Spleen (tissue), 11 donors: ENCODE data around the gene CCDC87. TPM values are rescaled to one million over a fixed set of nuclear protein-coding genes. Genes with fewer than 3 reads are reported as not detected.

Source experiments
- DNase-seq: peaks from one replicate; pipeline ENCODE4 v3.0.0-alpha.2; 2020
- H3K27ac ChIP-seq, 8 donors: fragments of 200-600 bp; sonication (generic) in 7 of 8; 1 replicate in 4 of 8; 2 replicates in 4 of 8; pipeline versions ENCODE4 v1.5.0 to v1.8.0; 2016 to 2021; ENCODE audit warnings: inconsistent platforms in 4 of 8, mild to moderate bottlenecking in 4 of 8, moderate library complexity in 1 of 8
- H3K27me3 ChIP-seq, 7 donors: fragments of 200-600 bp; sonication (generic) in 6 of 7; replicated peaks in 1 of 7; 1 replicate in 4 of 7; 2 replicates in 3 of 7; pipeline versions ENCODE4 v1.5.0 to v1.8.0; 2016 to 2021; ENCODE audit warnings: inconsistent platforms in 3 of 7, mild to moderate bottlenecking in 1 of 7
- H3K36me3 ChIP-seq, 6 donors: fragments of 200-600 bp; sonication (generic) in 5 of 6; 1 replicate in 4 of 6; 2 replicates in 2 of 6; pipeline versions ENCODE4 v1.5.0 to v1.8.0; 2016 to 2021; ENCODE audit warnings: inconsistent platforms in 2 of 6
- H3K4me1 ChIP-seq, 6 donors: fragments of 200-600 bp; sonication (generic) in 5 of 6; 1 replicate in 3 of 6; 2 replicates in 3 of 6; pipeline versions ENCODE4 v1.5.0 to v1.8.0; 2016 to 2021; ENCODE audit warnings: inconsistent platforms in 3 of 6
- H3K4me3 ChIP-seq, 8 donors: fragments of 200-600 bp; sonication (generic) in 7 of 8; 1 replicate in 4 of 8; 2 replicates in 4 of 8; pipeline versions ENCODE4 v1.5.0 to v1.8.0; 2016 to 2021; ENCODE audit warnings: inconsistent platforms in 4 of 8, mild to moderate bottlenecking in 4 of 8, moderate library complexity in 2 of 8
- H3K9me3 ChIP-seq, 8 donors: fragments of 200-600 bp; sonication (generic) in 7 of 8; 1 replicate in 4 of 8; 2 replicates in 4 of 8; pipeline versions ENCODE4 v1.5.0 to v1.8.0; 2016 to 2021; ENCODE audit warnings: inconsistent platforms in 4 of 8
- CTCF ChIP-seq, 11 experiments: fragments of 200-600 bp in 7 of 11; fragments of 450-650 bp in 4 of 11; sonication (generic) in 4 of 11; IDR thresholded peaks in 8 of 11; conservative IDR thresholded peaks in 3 of 11; 1 replicate in 7 of 11; 2 replicates in 4 of 11; pipeline versions ENCODE4 v1.4.0 to v1.8.0; 2016 to 2021; ENCODE audit warnings: antibody characterized with exemption in 11 of 11, inconsistent platforms in 4 of 11, mild to moderate bottlenecking in 1 of 11
- POLR2A ChIP-seq, 3 donors: fragments of 450-650 bp; IDR thresholded peaks; one replicate each; pipeline ENCODE4 v1.5.1; 2017; ENCODE audit warnings: antibody characterized with exemption in 3 of 3, mild to moderate bottlenecking in 1 of 3
- POLR2AphosphoS5 ChIP-seq, 3 donors: sonication (generic); formaldehyde crosslinking; IDR thresholded peaks; one replicate each; pipeline ENCODE4 v1.5.1; 2017; ENCODE audit warnings: antibody characterized with exemption in 3 of 3
- WGBS, 5 donors: extraction: QIAGEN DNeasy Blood & Tissue Kit in 3 of 5; methylation state at CpG; one replicate each; pipeline versions ENCODE4 v1.1.5 to v1.1.7; 2013 to 2018; 5-methylcytosine and 5-hydroxymethylcytosine counted together
- intact Hi-C: fragments of 100-400 bp; cut with DNase I; formaldehyde crosslinking; loops from one replicate; pipeline ENCODE4 v1.15.0; 2023; ENCODE audit warnings: low total_unique reads
- polyA plus RNA-seq, 3 donors: library from polyadenylated mRNA; stranded (reverse); fragments of 200-250 nt; gene quantifications; one replicate each; pipeline ENCODE4 v1.2.1, GENCODE V29; 2013
- total RNA-seq, 7 donors: library from RNA; depleted of rRNA in 3 of 7; stranded (reverse); fragments of >200 nt in 3 of 7; fragmentation: NEBNext Ultra II Directional in 4 of 7; extraction: Animal tissue kit (Norgen Biotek cat#: 25700) in 4 of 7; gene quantifications; one replicate each; pipeline versions ENCODE4 v1.1.0 to v1.2.1, GENCODE V29; 2016 to 2021
- donor health status: healthy with polysubstance abuse.
- donor health status: DM: no; HTN: no; CAD: no; lungs with moderate emphysema.
- donor health status: DM: no; HTN: no; CAD: no.
- donor health status: Bipolar disorder and iron deficiency.
- donor health status: healthy.
- donor health status: DM: no; HTN: no; CAD: no.
- donor health status: DM: yes; HTN: yes; CAD: no.

The CCDC87 gene
- total and polyA plus RNA-seq, 10 donors = 0.04 to 0.79 (median 0.11) TPM; not detected in 2

DNA sequence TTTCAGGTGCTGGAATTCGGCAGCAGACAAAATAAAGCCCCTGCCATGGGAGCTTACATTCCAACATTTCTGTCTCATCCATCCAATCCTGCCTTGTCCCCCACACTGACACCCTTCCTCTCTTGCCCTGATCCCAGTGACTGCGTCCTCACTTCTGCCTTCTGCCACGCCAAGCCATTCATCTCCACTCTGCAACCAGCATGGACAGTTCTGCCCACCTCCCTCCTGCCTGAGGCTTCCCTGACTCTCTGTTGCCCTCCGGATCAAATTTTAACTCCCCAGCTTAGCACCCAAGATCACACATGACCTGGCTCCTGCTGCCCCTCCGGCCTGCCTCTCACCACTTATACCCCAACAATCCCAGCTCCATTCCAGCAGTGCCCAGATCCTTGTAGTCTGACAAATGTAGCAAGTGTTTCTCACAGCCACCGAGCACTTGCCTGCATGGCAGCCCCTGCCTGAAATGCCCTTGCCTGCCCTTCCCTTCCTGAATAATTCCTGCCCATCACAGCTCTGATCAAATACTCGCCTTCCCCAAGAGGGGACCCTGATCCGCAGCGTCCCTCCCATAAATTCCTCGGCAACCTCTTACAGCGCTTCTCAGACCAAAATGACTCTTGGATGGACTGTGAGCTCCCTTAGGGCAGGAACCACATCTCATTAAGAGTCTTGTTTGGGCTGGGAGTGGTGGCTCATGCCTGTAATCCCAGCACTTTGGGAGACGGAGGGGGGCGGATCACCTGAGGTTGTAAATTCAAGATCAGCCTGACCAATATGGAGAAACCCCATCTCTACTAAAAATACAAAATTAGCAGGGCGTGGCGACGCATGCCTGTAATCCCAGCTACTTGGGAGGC is 43.9 kb downstream of the CCDC87 start:
- no peaks in the 10 kb centered on the region for H3K36me3 ChIP-seq
- H3K27me3 ChIP-seq = peaks cover 0 to 8% (median 0%) of the 10 kb centered on the region in 7 donors
- no peak overlapping the region for H3K27ac ChIP-seq
- no peaks in the 10 kb centered on the region for H3K9me3 ChIP-seq
- intact Hi-C loops = no loop called here
- TF ChIP-seq POLR2A (IDR thresholded peaks at IDR 0.05) (no peak), CTCF (IDR thresholded peaks at IDR 0.05 in 8 of 11, conservative IDR thresholded peaks at IDR 0.05 in 3 of 11) (no peak), POLR2AphosphoS5 (IDR thresholded peaks at IDR 0.05) (no peak)
- 62 to 72% (median 68%) methylated on average over 16 of the region's 16 CpGs for WGBS, 5 donors
- no peak for DNase-seq
- H3K4me1 ChIP-seq = peaks cover 19 to 34% (median 27%) of the 10 kb centered on the region in 6 donors
- H3K4me3 ChIP-seq = no peak overlapping the region

- Histone ChIP-seq H3K4me1 (peaks cover 25 to 44% (median 36%) of the 10 kb centered on the region in 6 donors), H3K27ac (no peak overlapping the region), H3K27me3 (peaks cover 0 to 8% (median 0%) of the 10 kb centered on the region in 7 donors), H3K9me3 (no peaks in the 10 kb centered on the region), H3K36me3 (peaks cover 0 to 5% (median under 1%) of the 10 kb centered on the region in 6 donors), H3K4me3 (no peak overlapping the region)
- intact Hi-C loops = no loop called here
- TF ChIP-seq CTCF (IDR thresholded peaks at IDR 0.05 in 8 of 11, conservative IDR thresholded peaks at IDR 0.05 in 3 of 11) = no peak
- TF ChIP-seq POLR2A (IDR thresholded peaks at IDR 0.05) = no peak
- TF ChIP-seq POLR2AphosphoS5 (IDR thresholded peaks at IDR 0.05) = no peak
- no peak for DNase-seq
- WGBS, 5 donors = 68 to 82% (median 69%) methylated on average over 10 to 11 of the region's 11 CpGs
Measured at GRCh38 chr11:66548041-66548440, 44.8 kb downstream of the CCDC87 start.

GRCh38 chr11:66547662-66548009 is 45.2 kb downstream of the CCDC87 start:
- no peak for TF ChIP-seq POLR2A (IDR thresholded peaks at IDR 0.05)
- no peak for TF ChIP-seq POLR2AphosphoS5 (IDR thresholded peaks at IDR 0.05)
- TF ChIP-seq CTCF (IDR thresholded peaks at IDR 0.05 in 8 of 11, conservative IDR thresholded peaks at IDR 0.05 in 3 of 11) = no peak
- intact Hi-C loops = no loop called here
- H3K27me3 ChIP-seq = peaks cover 0 to 8% (median 0%) of the 10 kb centered on the region in 7 donors

DNA sequence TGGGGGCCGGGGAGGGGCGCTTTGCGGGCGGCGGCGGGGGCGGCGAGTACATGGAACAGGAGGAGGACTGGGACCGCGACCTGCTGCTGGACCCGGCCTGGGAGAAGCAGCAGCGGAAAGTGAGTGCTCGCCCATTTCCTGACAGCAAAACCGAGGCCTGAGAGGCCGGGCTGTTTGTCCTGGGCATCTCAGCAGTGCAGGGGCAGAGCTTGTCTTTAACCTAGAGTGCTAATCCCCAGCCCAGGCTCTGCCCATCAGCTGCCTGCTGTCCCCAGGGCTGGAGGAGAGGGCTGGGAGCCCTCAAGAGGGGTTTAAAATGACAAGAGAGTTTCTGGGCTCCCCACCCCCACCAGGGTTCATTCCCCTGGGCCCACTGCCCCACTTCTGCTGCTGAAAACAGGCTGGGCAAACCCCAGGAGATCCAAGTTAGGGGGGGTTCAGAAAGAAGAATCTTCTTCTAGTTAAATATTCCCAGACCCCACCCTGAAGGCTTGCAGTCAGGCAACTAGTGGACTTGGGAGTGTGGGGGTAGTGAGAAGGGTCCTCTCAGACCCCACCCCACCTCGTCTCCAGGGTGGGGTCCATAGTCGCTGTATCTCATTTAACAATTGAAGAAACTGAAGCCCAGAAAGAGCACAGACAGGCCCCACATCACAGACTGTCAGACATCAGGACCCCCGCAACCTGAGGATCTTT is 45.7 kb downstream of the CCDC87 start:
- WGBS, 5 donors = 37 to 47% (median 43%) methylated on average over 18 of the region's 18 CpGs
- no peak for TF ChIP-seq POLR2A (IDR thresholded peaks at IDR 0.05)
- TF ChIP-seq POLR2AphosphoS5 (IDR thresholded peaks at IDR 0.05) = no peak
- no peak for TF ChIP-seq CTCF (IDR thresholded peaks at IDR 0.05 in 8 of 11, conservative IDR thresholded peaks at IDR 0.05 in 3 of 11)
- peaks cover 25 to 53% (median 44%) of the 10 kb centered on the region in 6 donors for H3K4me1 ChIP-seq

More at GRCh38 chr11:66547662-66548009, 45.2 kb downstream of the CCDC87 start:
- H3K36me3 ChIP-seq = peaks cover 0 to 9% (median 3%) of the 10 kb centered on the region in 6 donors
- no peaks in the 10 kb centered on the region for H3K9me3 ChIP-seq
- DNase-seq = no peak
- H3K4me3 ChIP-seq = no peak overlapping the region
- H3K4me1 ChIP-seq = peaks cover 25 to 48% (median 40%) of the 10 kb centered on the region in 6 donors
- no peak overlapping the region for H3K27ac ChIP-seq
- 53 to 69% (median 61%) methylated on average over 5 of the region's 5 CpGs for WGBS, 5 donors

More for the DNA sequence above, 45.7 kb downstream of the CCDC87 start:
- Histone ChIP-seq H3K4me3 (peak overlapping the region in 6 of 8 donors; percentile 75 to 95 (median 85)), H3K27ac (peak overlapping the region in 4 of 8 donors; percentile 87 to 92 (median 90)), H3K36me3 (peaks cover 0 to 14% (median 7%) of the 10 kb centered on the region in 6 donors), H3K27me3 (peaks cover 0 to 8% (median 0%) of the 10 kb centered on the region in 7 donors), H3K9me3 (no peaks in the 10 kb centered on the region)
- no peak for DNase-seq
- intact Hi-C loops = no loop called here
